OCI-LY7 (cell line): ENCODE results near the gene ARSJ. TPM values are rescaled to one million over a fixed set of nuclear protein-coding genes. Genes with fewer than 3 reads are reported as not detected.

Experiments
- BruUV-seq: library from RNA; stranded (reverse); fragments of 400-500 nt; replicated peaks from 2 replicates; lab custom pipeline; 2021; lab: Mats Ljungman, UMichigan
- CTCF ChIA-PET: fragments of 300-600 bp; sonication (Branson Sonifier 250); formaldehyde crosslinking; loops from one replicate; lab custom pipeline; 2022; ENCODE audit warnings: antibody characterized with exemption; ENCODE audit not compliant: unreplicated experiment; lab: Charles Lee
- POLR2A ChIA-PET: fragments of 300-600 bp; sonication (Branson Sonifier 250); formaldehyde crosslinking; loops from one replicate; lab custom pipeline; 2022; ENCODE audit warnings: antibody characterized with exemption; lab: Charles Lee
- DNase-seq: peaks from one replicate; pipeline ENCODE4 v3.0.0-alpha.2; 2015; ENCODE audit warnings: low spot score
- H2AFZ ChIP-seq: fragments of 200-600 bp; sonication (generic), shearing (Covaris generic); 2 replicates; pipeline ENCODE4 v1.6.1; 2014; ENCODE audit warnings: mild to moderate bottlenecking, antibody characterized with exemption, low read length, moderate library complexity
- H3K27ac ChIP-seq: fragments of 200-600 bp; sonication (generic); 2 replicates; pipeline ENCODE4 v1.5.1; 2014; ENCODE audit warnings: mixed run types, low read depth, mild to moderate bottlenecking, moderate library complexity, low read length, inconsistent platforms; ENCODE audit not compliant: poor library complexity, severe bottlenecking
- H3K36me3 ChIP-seq: fragments of 200-600 bp; sonication (generic); 2 replicates; pipeline ENCODE4 v1.6.1; 2014; ENCODE audit warnings: mild to moderate bottlenecking, antibody characterized with exemption, low read length, moderate library complexity, mixed read lengths; ENCODE audit not compliant: insufficient read depth
- H3K4me1 ChIP-seq: fragments of 200-600 bp; sonication (generic); 2 replicates; pipeline ENCODE4 v1.5.1; 2014; ENCODE audit warnings: mild to moderate bottlenecking, low read length; ENCODE audit not compliant: insufficient read depth, poor library complexity, severe bottlenecking
- H3K4me2 ChIP-seq: fragments of 200-600 bp; sonication (generic); 2 replicates; pipeline ENCODE4 v1.6.1; 2014; ENCODE audit warnings: mild to moderate bottlenecking, low read length
- H3K4me3 ChIP-seq: fragments of 200-600 bp; sonication (generic); 2 replicates; pipeline ENCODE4 v1.5.1; 2014; ENCODE audit warnings: mild to moderate bottlenecking, low read depth, low read length; ENCODE audit not compliant: poor library complexity, severe bottlenecking
- H3K79me2 ChIP-seq: fragments of 200-600 bp; sonication (generic); 2 replicates; pipeline ENCODE4 v1.6.1; 2016; ENCODE audit warnings: low read depth, mild to moderate bottlenecking, low read length, moderate library complexity, mixed read lengths; ENCODE audit not compliant: insufficient read depth
- H3K9me2 ChIP-seq: fragments of 200-600 bp; sonication (generic); 2 replicates; pipeline ENCODE4 v1.6.1; 2016; ENCODE audit warnings: mild to moderate bottlenecking, low read length, mixed read lengths; ENCODE audit not compliant: insufficient read depth
- H3K9me3 ChIP-seq: fragments of 200-600 bp; sonication (generic); 2 replicates; pipeline ENCODE4 v1.6.1; 2014; ENCODE audit warnings: mild to moderate bottlenecking, mixed run types, low read length, mixed read lengths
- H4K20me1 ChIP-seq: fragments of 200-600 bp; sonication (generic); 2 replicates; pipeline ENCODE4 v1.6.1; 2014; ENCODE audit warnings: mild to moderate bottlenecking, antibody characterized with exemption, low read length, moderate library complexity, mixed read lengths; ENCODE audit not compliant: insufficient read depth
- CTCF ChIP-seq: fragments of 200-600 bp; sonication (generic); conservative IDR thresholded peaks from 2 replicates; pipeline ENCODE4 v1.5.1; 2014; ENCODE audit warnings: mild to moderate bottlenecking, antibody characterized with exemption, low read length, moderate library complexity, mixed read lengths
- EZH2phosphoT487 ChIP-seq: fragments of 200-600 bp; sonication (generic); IDR thresholded peaks from 2 replicates; pipeline ENCODE4 v1.6.1; 2018; ENCODE audit warnings: low read depth, borderline replicate concordance, mild to moderate bottlenecking, mixed run types, antibody characterized with exemption, low read length, moderate library complexity, mixed read lengths
- intact Hi-C: fragments of 100-400 bp; cut with micrococcal nuclease; formaldehyde crosslinking; loops from one replicate; pipeline ENCODE4 v1.10.0; 2022; ENCODE audit not compliant: unreplicated experiment
- total RNA-seq, 2 experiments: library from RNA; depleted of rRNA in 1 of 2; stranded (reverse); fragments of >200 nt in 1 of 2; shearing (Covaris generic) in 1 of 2; gene quantifications; 2 replicates each; pipeline ENCODE4 v1.2.3, GENCODE V29; 2014 to 2022

Gene ARSJ
- total RNA-seq, 2 experiments from 2014 or later = not detected

DNA sequence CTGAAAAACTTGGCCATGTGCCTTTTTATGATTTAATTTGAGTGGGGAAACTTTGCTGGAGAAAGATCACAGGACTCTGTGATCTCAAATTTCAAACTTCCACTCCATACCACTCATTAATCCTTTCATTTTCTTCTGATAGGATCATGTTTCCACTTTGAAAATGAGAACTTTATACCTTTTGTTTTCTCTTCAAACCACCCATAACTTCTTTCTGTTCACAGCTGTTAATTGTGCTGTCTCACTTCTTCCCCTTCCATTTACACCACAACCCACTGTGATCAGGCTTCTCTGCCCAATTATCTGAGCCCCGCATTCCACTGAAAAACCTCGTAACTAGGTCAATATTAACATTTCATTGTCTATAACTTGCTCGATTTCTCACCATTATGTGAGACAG is 47.0 kb upstream of the ARSJ start:
- H3K4me2 ChIP-seq = no peak overlapping the region
- H3K36me3 ChIP-seq = no peaks in the 10 kb centered on the region
- no peaks in the 10 kb centered on the region for H4K20me1 ChIP-seq
- H2AFZ ChIP-seq = no peak overlapping the region
- H3K9me3 ChIP-seq = no peaks in the 10 kb centered on the region
- no peaks in the 10 kb centered on the region for H3K9me2 ChIP-seq
- no peak overlapping the region for H3K27ac ChIP-seq
- BruUV-seq = no TSS peak
- no peak overlapping the region for H3K4me3 ChIP-seq
- no peaks in the 10 kb centered on the region for H3K4me1 ChIP-seq
- intact Hi-C loops = no loop called here
- no peak for TF ChIP-seq CTCF
- no peak for TF ChIP-seq EZH2phosphoT487
- DNase-seq = no peak
- ChIA-PET POLR2A (no interaction called here), CTCF (no interaction called here)
- H3K79me2 ChIP-seq = no peaks in the 10 kb centered on the region

- H3K36me3 ChIP-seq = no peaks in the 10 kb centered on the region
- no peak overlapping the region for H3K4me2 ChIP-seq
- no TSS peak for BruUV-seq
- no peaks in the 10 kb centered on the region for H4K20me1 ChIP-seq
- H3K9me3 ChIP-seq = no peaks in the 10 kb centered on the region
- no peak overlapping the region for H3K4me3 ChIP-seq
- H2AFZ ChIP-seq = no peak overlapping the region
- H3K79me2 ChIP-seq = no peaks in the 10 kb centered on the region
- CTCF ChIA-PET = no interaction called here
- intact Hi-C loops = no loop called here
- DNase-seq = peak; percentile 4
- H3K4me1 ChIP-seq = no peaks in the 10 kb centered on the region
- no peak for TF ChIP-seq CTCF
- TF ChIP-seq EZH2phosphoT487 = no peak
- H3K9me2 ChIP-seq = no peaks in the 10 kb centered on the region
- no peak overlapping the region for H3K27ac ChIP-seq
- POLR2A ChIA-PET = interaction anchor here (0.8 kb wide), 1 partner anchor 10 kb away, joined by 5 read pairs; no protein-coding TSS in a partner anchor
Observed at GRCh38 chr4:114025176-114025777, 45.8 kb upstream of the ARSJ start.

GRCh38 chr4:114021451-114021850 is 42.0 kb upstream of the ARSJ start:
- intact Hi-C loops = no loop called here
- no peaks in the 10 kb centered on the region for H3K79me2 ChIP-seq
- BruUV-seq = no TSS peak
- H2AFZ ChIP-seq = no peak overlapping the region
- POLR2A ChIA-PET = no interaction called here
- H4K20me1 ChIP-seq = no peaks in the 10 kb centered on the region
- H3K27ac ChIP-seq = no peak overlapping the region
- H3K36me3 ChIP-seq = no peaks in the 10 kb centered on the region
- H3K4me2 ChIP-seq = no peak overlapping the region
- H3K4me3 ChIP-seq = no peak overlapping the region
- DNase-seq = no peak
- H3K9me3 ChIP-seq = no peaks in the 10 kb centered on the region
- no peak for TF ChIP-seq EZH2phosphoT487
- no peak for TF ChIP-seq CTCF
- H3K9me2 ChIP-seq = no peaks in the 10 kb centered on the region
- CTCF ChIA-PET = no interaction called here
- H3K4me1 ChIP-seq = no peaks in the 10 kb centered on the region
